GM23338 (cell line): Measurements from ENCODE around the gene ITLN1. TPM values are rescaled to one million over a fixed set of nuclear protein-coding genes. Genes with fewer than 3 reads are reported as not detected.

Experiments used
- ATAC-seq: fragments of 200-7000 bp; cut with Tn5 transposase; 3 replicates; pipeline ENCODE4 v1.9.1; 2020
- DNase-seq: peaks from one replicate; pipeline ENCODE4 v3.0.0-alpha.2; 2015; ENCODE audit warnings: low spot score
- H2AFZ ChIP-seq: fragments of 200-600 bp; sonication (generic); 2 replicates; pipeline ENCODE4 v1.8.0; 2016; ENCODE audit warnings: antibody characterized with exemption, mild to moderate bottlenecking, moderate library complexity
- H3F3A ChIP-seq: fragments of 200-600 bp; sonication (generic); replicated peaks from 2 replicates; pipeline ENCODE4 v1.8.0; 2017; ENCODE audit warnings: antibody characterized with exemption, mixed run types, low read depth
- H3K27ac ChIP-seq: fragments of 200-600 bp; sonication (generic); 2 replicates; pipeline ENCODE4 v1.6.1; 2016; ENCODE audit warnings: low read depth
- H3K27me3 ChIP-seq: fragments of 200-600 bp; sonication (generic); 2 replicates; pipeline ENCODE4 v1.8.0; 2016; ENCODE audit warnings: mild to moderate bottlenecking, mixed run types, moderate library complexity; ENCODE audit not compliant: insufficient read depth
- H3K36me3 ChIP-seq: fragments of 200-600 bp; sonication (generic); 2 replicates; pipeline ENCODE4 v1.8.0; 2016; ENCODE audit warnings: mild to moderate bottlenecking; ENCODE audit not compliant: insufficient read depth
- H3K4me1 ChIP-seq: fragments of 200-600 bp; sonication (generic); 2 replicates; pipeline ENCODE4 v1.8.0; 2016; ENCODE audit warnings: mild to moderate bottlenecking, moderate library complexity; ENCODE audit not compliant: insufficient read depth
- H3K4me2 ChIP-seq: fragments of 200-600 bp; sonication (generic); 2 replicates; pipeline ENCODE4 v1.7.1; 2017; ENCODE audit warnings: mixed run types
- H3K4me3 ChIP-seq: fragments of 200-600 bp; sonication (generic); 2 replicates; pipeline ENCODE4 v1.6.1; 2016; ENCODE audit warnings: mixed run types
- H3K79me2 ChIP-seq: fragments of 200-600 bp; sonication (generic); replicated peaks from 2 replicates; pipeline ENCODE4 v1.8.0; 2017; ENCODE audit warnings: mild to moderate bottlenecking; ENCODE audit not compliant: insufficient read depth
- H3K9me2 ChIP-seq: fragments of 200-600 bp; sonication (generic); 2 replicates; pipeline ENCODE4 v1.8.0; 2017; ENCODE audit not compliant: insufficient read depth
- H4K20me1 ChIP-seq: fragments of 200-600 bp; sonication (generic); replicated peaks from 2 replicates; pipeline ENCODE4 v1.8.0; 2017; ENCODE audit warnings: mild to moderate bottlenecking; ENCODE audit not compliant: insufficient read depth
- H3K27ac Mint-ChIP-seq: 2 replicates; pipeline ENCODE4 v1.8.0; 2020; ENCODE audit warnings: inconsistent platforms, mild to moderate bottlenecking, moderate library complexity, mixed read lengths
- H3K27me3 Mint-ChIP-seq: 3 replicates; pipeline ENCODE4 v1.8.0; 2022; ENCODE audit warnings: low read depth, mild to moderate bottlenecking, moderate library complexity, mixed read lengths, inconsistent platforms; ENCODE audit not compliant: insufficient read depth, poor library complexity
- H3K36me3 Mint-ChIP-seq: 3 replicates; pipeline ENCODE4 v1.8.0; 2021; ENCODE audit warnings: low read depth, mild to moderate bottlenecking, inconsistent platforms, moderate library complexity, mixed read lengths
- H3K4me1 Mint-ChIP-seq: 3 replicates; pipeline ENCODE4 v1.8.0; 2020; ENCODE audit warnings: mild to moderate bottlenecking, inconsistent platforms, mixed read lengths
- H3K4me3 Mint-ChIP-seq: 3 replicates; pipeline ENCODE4 v1.8.0; 2021; ENCODE audit warnings: moderate library complexity, mild to moderate bottlenecking, inconsistent platforms, mixed read lengths
- H3K9me3 Mint-ChIP-seq: 3 replicates; pipeline ENCODE4 v1.8.0; 2020; ENCODE audit warnings: moderate library complexity, mild to moderate bottlenecking, inconsistent platforms, mixed read lengths
- EZH2phosphoT487 ChIP-seq: fragments of 200-600 bp; sonication (generic); IDR thresholded peaks from one replicate; pipeline ENCODE4 v1.8.1; 2018; ENCODE audit warnings: antibody characterized with exemption; ENCODE audit not compliant: unreplicated experiment
- STAT1 ChIP-seq: IDR thresholded peaks from one replicate; pipeline ENCODE4 v1.6.1; 2016; ENCODE audit warnings: antibody characterized with exemption; ENCODE audit not compliant: unreplicated experiment
- ZNF114 ChIP-seq: fragments of 250-450 bp; sonication (Bioruptor Pico); IDR thresholded peaks from 2 replicates; pipeline ENCODE4 v1.5.0; 2020; ENCODE audit warnings: mild to moderate bottlenecking, moderate library complexity
- ZNF331 ChIP-seq: fragments of 250-450 bp; sonication (Bioruptor Pico); IDR thresholded peaks from 2 replicates; pipeline ENCODE4 v1.5.0; 2020; ENCODE audit warnings: low read depth, mild to moderate bottlenecking, moderate library complexity
- ZNF462 ChIP-seq: fragments of 250-450 bp; sonication (Bioruptor Pico); IDR thresholded peaks from 2 replicates; pipeline ENCODE4 v1.5.0; 2020; ENCODE audit warnings: mild to moderate bottlenecking, moderate library complexity
- polyA plus RNA-seq: library from polyadenylated mRNA; unstranded; fragments of >200 nt; fragmentation: Nextera tagmentation; extraction: Ambion mirVana; gene quantifications from 2 replicates; pipeline ENCODE4 v1.2.1, GENCODE V29; 2016
- total RNA-seq: library from RNA; depleted of rRNA; stranded (reverse); fragments of >200 nt; shearing (Covaris generic); gene quantifications from 2 replicates; pipeline ENCODE4 v1.2.3, GENCODE V29; 2014

The ITLN1 gene
- total and polyA plus RNA-seq, 2 experiments from 2014 or later = not detected

GRCh38 chr1:160910170-160910750, 25.3 kb upstream of the ITLN1 start (continued):
- no peak for TF ChIP-seq ZNF462
- TF ChIP-seq ZNF114 (CRISPR knock-in tag) = no peak
- no peak for TF ChIP-seq STAT1

- Histone ChIP-seq H3K4me2 (no peak overlapping the region), H3K36me3 (no peaks in the 10 kb centered on the region), H3K79me2 (no peaks in the 10 kb centered on the region), H3K4me1 (peaks cover 10% of the 10 kb centered on the region), H4K20me1 (no peaks in the 10 kb centered on the region), H3K9me2 (no peaks in the 10 kb centered on the region), H3F3A (no peaks in the 10 kb centered on the region), H3K4me3 (no peak overlapping the region), H3K27ac (no peak overlapping the region), H2AFZ (no peak overlapping the region), H3K27me3 (no peaks in the 10 kb centered on the region)
- H3K9me3 Mint-ChIP-seq = no peaks in the 10 kb centered on the region
- H3K4me3 Mint-ChIP-seq = no peak overlapping the region
- no peak for TF ChIP-seq ZNF331 (CRISPR knock-in tag)
- TF ChIP-seq EZH2phosphoT487 = no peak
- TF ChIP-seq ZNF114 (CRISPR knock-in tag) = no peak
- H3K4me1 Mint-ChIP-seq = peaks cover 2% of the 10 kb centered on the region; the same call in 2 of the 3 replicates
- H3K36me3 Mint-ChIP-seq = no peaks in the 10 kb centered on the region
- no peak for DNase-seq
- no peak for ATAC-seq
- H3K27me3 Mint-ChIP-seq = peaks cover 1% of the 10 kb centered on the region
- no peak overlapping the region for H3K27ac Mint-ChIP-seq
These were observed 23.0 kb upstream of the ITLN1 start for GRCh38 chr1:160907976-160908375.
